Thymus (tissue), 11 donors: ENCODE data around the gene PRKCA. TPM values are rescaled to one million over a fixed set of nuclear protein-coding genes. Genes with fewer than 3 reads are reported as not detected.
A peak's percentile ranks its signal among the peaks of the same experiment; 100 is the strongest.

Source experiments
- DNase-seq, 9 donors: peaks; one replicate each; pipeline ENCODE4 v3.0.0-alpha.2; 2013; ENCODE audit warnings: low spot score in 9 of 9, low read depth in 6 of 9, missing footprints in 1 of 9
- H3K27ac ChIP-seq, 2 donors: one replicate each; pipeline ENCODE4 v1.5.1; 2013; ENCODE audit warnings: control low read depth in 1 of 2, low read depth in 1 of 2, low read length in 1 of 2, mild to moderate bottlenecking in 1 of 2, moderate library complexity in 1 of 2
- H3K27me3 ChIP-seq, 2 donors: one replicate each; pipeline ENCODE4 v1.5.1; 2013; ENCODE audit warnings: low read length in 1 of 2; ENCODE audit not compliant: control insufficient read depth in 2 of 2, insufficient read depth in 1 of 2
- H3K36me3 ChIP-seq, 2 donors: one replicate each; pipeline ENCODE4 v1.5.1; 2013; ENCODE audit warnings: low read length in 1 of 2, mild to moderate bottlenecking in 1 of 2, moderate library complexity in 1 of 2; ENCODE audit not compliant: control insufficient read depth in 2 of 2, insufficient read depth in 2 of 2
- H3K4me1 ChIP-seq, 2 donors: one replicate each; pipeline ENCODE4 v1.5.1; 2013; ENCODE audit warnings: low read length in 2 of 2; ENCODE audit not compliant: control insufficient read depth in 2 of 2, insufficient read depth in 2 of 2
- H3K4me3 ChIP-seq, 2 donors: one replicate each; pipeline ENCODE4 v1.5.1; 2013; ENCODE audit warnings: low read length in 2 of 2, control low read depth in 1 of 2, mild to moderate bottlenecking in 1 of 2
- H3K9me3 ChIP-seq, 2 donors: one replicate each; pipeline ENCODE4 v1.5.1; 2013; ENCODE audit warnings: low read length in 1 of 2, mild to moderate bottlenecking in 1 of 2; ENCODE audit not compliant: control insufficient read depth in 2 of 2, insufficient read depth in 1 of 2
- WGBS: extraction: QIAGEN DNeasy Blood & Tissue Kit; methylation state at CpG from one replicate; pipeline ENCODE4 v1.1.7; 2013; 5-methylcytosine and 5-hydroxymethylcytosine counted together
- polyA plus RNA-seq: library from polyadenylated mRNA; stranded (reverse); fragments of 200-250 nt; gene quantifications from one replicate; pipeline ENCODE4 v1.2.3, GENCODE V29; 2013
- total RNA-seq: library from RNA; stranded (reverse); fragments of 120-200 nt; gene quantifications from one replicate; pipeline ENCODE4 v1.2.4, GENCODE V29; 2013
- donor health status: healthy.

The PRKCA gene
- total and polyA plus RNA-seq, 2 donors: 2.7 to 3.2 TPM

DNA sequence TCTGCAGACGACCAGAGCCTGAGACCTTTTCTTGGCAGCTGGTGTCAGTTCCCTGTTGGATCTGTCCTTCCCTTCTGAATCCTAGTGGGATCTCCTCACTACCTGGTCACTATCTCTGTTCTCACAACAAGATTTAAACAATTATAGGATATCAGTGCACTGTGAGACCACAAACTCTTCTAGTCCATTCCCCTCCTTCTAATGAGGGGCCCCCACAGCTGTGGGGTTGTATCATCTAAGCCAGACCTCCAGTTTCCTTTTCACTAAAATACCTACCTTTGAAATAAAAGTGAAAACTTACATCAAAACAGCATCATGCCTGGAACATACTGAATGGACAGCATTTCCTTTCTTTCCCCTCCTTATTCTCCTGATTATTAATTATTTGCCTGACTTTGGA is 233.2 kb downstream of the PRKCA start:
- Histone ChIP-seq H3K36me3 (no peaks in the 10 kb centered on the region), H3K4me1 (peaks cover 0 to 62% of the 10 kb centered on the region in 2 donors), H3K9me3 (peaks cover 0 to 6% of the 10 kb centered on the region in 2 donors), H3K4me3 (no peak overlapping the region), H3K27me3 (peaks cover 0 to 2% of the 10 kb centered on the region in 2 donors), H3K27ac (peak overlapping the region in 1 of 2 donors; percentile 19)
- peak in 1 of 9 donors; percentile 37 for DNase-seq
- WGBS: 71% methylated on average over 1 of the region's 1 CpG

DNA sequence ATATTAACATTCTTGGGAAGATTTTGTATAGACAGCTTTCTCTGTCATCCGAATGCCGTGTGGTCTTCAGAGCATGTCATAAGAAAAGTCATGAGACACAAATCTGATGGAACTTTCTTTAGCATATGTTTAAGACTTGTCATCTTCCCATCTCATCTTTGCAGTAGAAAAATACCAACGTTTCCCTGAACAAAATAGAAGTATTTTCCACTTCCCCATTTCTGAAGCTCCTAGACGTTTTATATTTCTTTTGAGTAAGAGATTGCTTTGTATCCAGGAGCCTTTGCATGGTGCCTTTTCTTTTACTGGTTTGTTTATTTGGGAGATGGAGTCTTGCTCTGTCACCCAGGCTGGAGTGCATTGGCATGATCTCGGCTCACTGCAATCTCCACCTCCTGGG is 235.1 kb downstream of the PRKCA start:
- H3K4me3 ChIP-seq: no peak overlapping the region
- no peak for DNase-seq
- H3K9me3 ChIP-seq: peaks cover 0 to 6% of the 10 kb centered on the region in 2 donors
- WGBS: 59% methylated on average over 5 of the region's 5 CpGs
- peaks cover 0 to 67% of the 10 kb centered on the region in 2 donors for H3K4me1 ChIP-seq
- H3K27me3 ChIP-seq: peaks cover 0 to 2% of the 10 kb centered on the region in 2 donors
- H3K36me3 ChIP-seq: no peaks in the 10 kb centered on the region
- no peak overlapping the region for H3K27ac ChIP-seq

DNA sequence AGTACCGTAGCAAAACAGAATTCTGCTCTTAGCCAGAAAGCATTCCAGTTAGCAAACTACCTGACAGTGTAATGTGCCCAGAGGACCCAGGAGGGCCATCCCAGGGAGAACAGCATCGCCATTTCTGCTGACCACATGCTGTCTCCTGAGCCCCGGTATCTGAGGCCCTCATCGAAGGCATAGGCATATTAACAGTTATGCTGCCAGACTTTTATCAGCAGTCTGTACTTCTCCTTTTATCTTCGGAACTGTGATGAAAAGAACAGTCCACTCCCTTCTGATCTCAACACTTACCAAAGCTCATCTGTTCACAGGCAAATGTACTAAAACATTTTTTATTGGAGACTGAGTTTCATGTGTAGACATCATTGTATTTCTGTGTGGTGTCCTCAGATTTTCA is 236.4 kb downstream of the PRKCA start:
- no peak overlapping the region for H3K27ac ChIP-seq
- H3K36me3 ChIP-seq: no peaks in the 10 kb centered on the region
- H3K4me1 ChIP-seq: peaks cover 0 to 65% of the 10 kb centered on the region in 2 donors
- peaks cover 0 to 2% of the 10 kb centered on the region in 2 donors for H3K27me3 ChIP-seq
- H3K4me3 ChIP-seq: no peak overlapping the region
- H3K9me3 ChIP-seq: peaks cover 0 to 3% of the 10 kb centered on the region in 2 donors
- WGBS: 80% methylated on average over 5 of the region's 5 CpGs
- DNase-seq: no peak

DNA sequence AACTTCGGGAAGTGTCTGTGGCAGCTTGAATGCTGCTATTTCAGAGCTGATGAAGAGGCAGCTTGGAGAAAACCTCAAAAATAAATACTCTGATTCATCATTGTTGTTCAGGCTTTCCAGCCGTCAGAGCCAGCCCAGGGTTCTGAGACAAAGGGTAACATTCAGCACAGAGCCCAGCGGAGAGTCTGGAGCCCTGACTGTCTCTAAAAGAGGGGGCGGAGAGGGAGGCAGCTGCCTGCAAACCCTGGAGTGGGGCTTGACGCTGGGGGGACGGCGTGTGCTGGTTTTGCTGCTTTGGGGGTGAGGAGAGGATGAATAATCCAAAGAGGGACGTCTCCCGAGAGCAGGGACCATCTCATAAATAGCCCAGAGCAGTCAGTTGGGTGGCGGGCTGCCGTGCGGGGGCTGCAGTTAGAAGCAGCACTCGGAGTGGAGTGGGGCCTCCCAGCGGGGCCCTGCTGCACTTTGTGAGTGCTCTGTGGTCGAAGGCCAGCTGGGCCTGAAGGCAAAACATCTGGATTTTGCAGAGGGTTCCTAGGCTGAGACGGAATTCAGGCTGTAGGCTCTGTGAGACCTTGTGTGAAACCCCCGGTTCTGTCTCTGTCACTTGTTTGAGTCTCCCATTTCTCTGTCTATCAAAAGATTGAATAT is 237.8 kb downstream of the PRKCA start:
- peak overlapping the region in 1 of 2 donors; percentile 80 for H3K27ac ChIP-seq
- 85% methylated on average over 17 of the region's 17 CpGs for WGBS
- peaks cover 0 to 57% of the 10 kb centered on the region in 2 donors for H3K4me1 ChIP-seq
- peak in 4 of 9 donors; percentile 28 to 67 (median 37) for DNase-seq
- no peaks in the 10 kb centered on the region for H3K36me3 ChIP-seq
- peak overlapping the region in 1 of 2 donors; percentile 16 for H3K4me3 ChIP-seq
- peaks cover 0 to 2% of the 10 kb centered on the region in 2 donors for H3K27me3 ChIP-seq
- H3K9me3 ChIP-seq: peaks cover 0 to 6% of the 10 kb centered on the region in 2 donors

DNA sequence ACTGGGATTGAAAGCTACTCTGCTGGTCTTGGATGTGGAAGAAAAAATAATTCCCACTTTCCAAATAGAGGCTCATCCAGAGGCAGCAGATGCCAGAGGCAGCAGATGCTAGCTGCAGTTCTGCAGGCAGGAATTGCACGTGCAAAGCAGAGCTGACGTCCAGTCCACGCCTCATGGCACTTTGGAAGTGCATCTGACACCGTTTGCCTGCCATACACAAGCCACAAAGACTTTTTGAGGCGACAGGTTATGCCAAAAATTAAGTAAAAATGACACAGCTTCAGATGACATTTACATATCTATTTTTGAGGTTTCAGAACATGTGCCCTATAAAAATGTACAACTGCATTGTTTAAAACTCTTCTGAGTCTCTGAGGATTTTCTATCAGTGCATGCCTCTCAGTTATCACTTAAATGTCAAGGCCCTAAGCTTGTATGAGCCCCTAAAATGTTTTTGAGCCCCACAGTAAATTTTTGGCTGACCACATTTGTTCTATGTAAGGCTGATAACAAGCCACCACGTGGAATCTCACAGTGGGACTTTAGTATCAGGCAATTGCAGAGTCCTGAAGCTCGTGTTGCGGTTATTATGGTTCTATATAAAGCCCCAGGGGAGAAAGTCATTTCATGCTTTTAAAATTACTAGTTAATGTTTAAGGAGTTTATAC is 239.2 kb downstream of the PRKCA start:
- Histone ChIP-seq H3K9me3 (peaks cover 0 to 8% of the 10 kb centered on the region in 2 donors), H3K4me1 (peaks cover 0 to 45% of the 10 kb centered on the region in 2 donors), H3K27ac (peak overlapping the region in 1 of 2 donors; percentile 83), H3K36me3 (no peaks in the 10 kb centered on the region), H3K27me3 (peaks cover 0 to 2% of the 10 kb centered on the region in 2 donors), H3K4me3 (no peak overlapping the region)
- DNase-seq: peak in 1 of 9 donors; percentile 36
- WGBS: 68% methylated on average over 8 of the region's 8 CpGs

DNA sequence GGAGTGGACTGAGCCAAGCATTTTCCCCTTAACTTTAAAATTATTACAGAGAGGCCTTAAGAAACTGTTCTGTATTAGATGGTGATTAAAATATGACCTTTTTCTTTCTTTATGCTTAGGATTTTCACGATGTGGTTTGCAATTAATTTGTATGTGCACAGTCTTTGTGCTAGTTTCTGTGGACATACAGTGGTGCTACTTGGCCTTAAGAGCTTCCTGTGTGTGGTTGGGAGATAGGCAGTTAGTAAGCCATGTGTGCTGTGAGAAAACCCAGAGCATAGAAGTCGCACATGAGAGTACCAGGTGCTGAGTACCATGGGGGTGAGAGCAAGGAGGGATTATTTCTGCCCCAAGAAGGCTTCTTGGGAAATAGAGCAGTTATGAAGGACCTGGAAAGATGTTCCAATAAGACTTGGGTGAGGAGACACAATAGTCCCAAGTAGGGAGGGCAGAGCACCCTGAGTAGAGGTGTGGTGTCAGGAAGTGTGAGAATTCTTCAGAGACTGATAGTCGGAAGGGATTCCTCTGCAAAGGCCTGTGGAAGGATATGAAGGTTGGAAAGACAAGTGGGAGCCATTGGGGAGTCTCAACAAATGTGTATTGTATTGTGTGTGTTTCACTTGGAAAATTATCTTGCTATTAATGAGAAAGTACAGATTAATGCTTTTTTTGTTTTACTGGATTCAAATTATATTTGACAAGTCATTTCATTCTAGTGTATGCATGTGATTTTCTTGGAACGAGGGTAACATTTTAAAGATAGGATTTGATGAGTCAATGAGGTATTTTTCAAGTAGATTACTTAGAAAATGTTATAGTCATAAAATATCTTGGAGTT is 239.9 kb downstream of the PRKCA start:
- H3K9me3 ChIP-seq: peaks cover 0 to 8% of the 10 kb centered on the region in 2 donors
- no peaks in the 10 kb centered on the region for H3K36me3 ChIP-seq
- H3K27ac ChIP-seq: peak overlapping the region in 1 of 2 donors; percentile 83
- H3K4me3 ChIP-seq: no peak overlapping the region
- peaks cover 0 to 42% of the 10 kb centered on the region in 2 donors for H3K4me1 ChIP-seq
- WGBS: 43% methylated on average over 4 of the region's 4 CpGs
- H3K27me3 ChIP-seq: peaks cover 0 to 2% of the 10 kb centered on the region in 2 donors
- DNase-seq: peak in 4 of 9 donors; percentile 16 to 73 (median 45)

DNA sequence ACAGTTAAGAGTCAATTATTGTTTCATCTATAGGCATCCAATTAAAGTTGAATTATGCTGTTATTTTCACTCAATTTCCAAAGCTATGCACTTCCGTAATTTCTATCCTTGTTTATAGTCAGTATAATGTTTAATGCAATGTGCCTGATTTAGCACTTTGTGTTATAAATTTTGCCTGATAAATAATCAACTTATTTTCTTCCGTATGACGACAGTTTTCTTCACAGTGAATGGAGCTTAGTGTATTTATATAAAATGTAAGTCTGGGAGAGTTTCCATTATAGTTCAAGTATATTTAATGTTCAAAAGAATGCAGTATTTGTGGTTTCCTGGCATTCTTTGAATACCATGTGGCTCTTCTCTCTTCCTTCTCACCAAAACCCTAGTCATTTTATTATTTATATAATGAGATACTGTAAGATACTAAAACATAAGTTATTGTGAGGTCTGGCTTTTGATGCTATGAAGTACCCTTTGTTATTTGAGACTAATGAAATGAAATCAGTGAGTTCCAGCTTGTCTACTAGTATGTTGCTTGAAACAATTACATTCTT is 240.6 kb downstream of the PRKCA start:
- DNase-seq: no peak
- WGBS: 88% methylated on average over 3 of the region's 3 CpGs
- Histone ChIP-seq H3K9me3 (peaks cover 0 to 8% of the 10 kb centered on the region in 2 donors), H3K4me1 (peaks cover 0 to 44% of the 10 kb centered on the region in 2 donors), H3K4me3 (no peak overlapping the region), H3K27ac (peak overlapping the region in 1 of 2 donors; percentile 83), H3K36me3 (no peaks in the 10 kb centered on the region), H3K27me3 (peaks cover 0 to 2% of the 10 kb centered on the region in 2 donors)

DNA sequence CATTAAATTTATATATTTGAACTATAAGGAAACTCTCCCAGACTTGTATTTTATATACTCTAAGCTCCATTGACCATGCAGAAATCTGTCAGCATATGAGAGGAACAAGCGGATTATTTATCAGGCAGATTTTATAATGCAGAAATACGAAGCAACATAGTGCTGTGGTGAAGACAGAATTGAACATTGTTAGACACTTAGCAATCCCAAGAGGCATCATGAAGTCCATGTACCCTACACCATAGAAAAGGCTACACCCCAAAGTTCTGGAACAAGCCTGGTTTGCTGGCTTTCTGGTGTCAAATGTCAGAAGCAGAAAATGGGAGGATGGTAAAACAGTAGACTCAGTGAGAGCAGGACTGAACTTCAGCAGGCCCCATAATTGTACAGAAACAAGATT is 241.1 kb downstream of the PRKCA start:
- H3K27me3 ChIP-seq: peaks cover 0 to 2% of the 10 kb centered on the region in 2 donors
- H3K9me3 ChIP-seq: peaks cover 0 to 8% of the 10 kb centered on the region in 2 donors
- H3K36me3 ChIP-seq: no peaks in the 10 kb centered on the region
- no peak overlapping the region for H3K4me3 ChIP-seq
- WGBS: 94% methylated on average over 2 of the region's 2 CpGs
- no peak for DNase-seq
- H3K4me1 ChIP-seq: peaks cover 0 to 48% of the 10 kb centered on the region in 2 donors
- no peak overlapping the region for H3K27ac ChIP-seq
